GM19438 (cell line): Measurements from ENCODE around the gene CDH4.
"Not testable (repeated sequence)": the region's sequence is repeated elsewhere in the genome, so short reads cannot be mapped to it uniquely, and the experiment has no call there.

Experiments
- ATAC-seq: cut with Tn5 transposase; IDR thresholded peaks from one replicate; pipeline ENCODE4 v1.9.1; 2021; ENCODE audit warnings: low read depth; ENCODE audit not compliant: unreplicated experiment

The CDH4 gene

GRCh38 chr20:61979701-61980635 is 727.9 kb downstream of the CDH4 start:
- ATAC-seq = no peak

GRCh38 chr20:61980647-61981583 is 728.9 kb downstream of the CDH4 start:
- ATAC-seq = no peak

GRCh38 chr20:61981691-61982090 is 729.6 kb downstream of the CDH4 start:
- ATAC-seq = not testable (repeated sequence)

- no peak for ATAC-seq
These were observed 730.3 kb downstream of the CDH4 start for GRCh38 chr20:61982191-61982950.

- ATAC-seq = no peak
These were observed 730.9 kb downstream of the CDH4 start for GRCh38 chr20:61982951-61983315.

GRCh38 chr20:61983965-61984364 is 731.9 kb downstream of the CDH4 start:
- no peak for ATAC-seq

GRCh38 chr20:61984431-61984830 is 732.4 kb downstream of the CDH4 start:
- not testable (repeated sequence) for ATAC-seq

- ATAC-seq = no peak
These were observed 733.0 kb downstream of the CDH4 start for GRCh38 chr20:61985096-61985495.

GRCh38 chr20:61986762-61987321 is 734.8 kb downstream of the CDH4 start:
- ATAC-seq = no peak

- no peak for ATAC-seq
These were observed 736.6 kb downstream of the CDH4 start for GRCh38 chr20:61988665-61989064.

- no peak for ATAC-seq
These were observed 737.7 kb downstream of the CDH4 start for GRCh38 chr20:61989741-61990140.
